Astrocyte (in vitro differentiated cells and primary cell): Measurements from ENCODE around the gene LRRD1. TPM values are rescaled to one million over a fixed set of nuclear protein-coding genes. Genes with fewer than 3 reads are reported as not detected.

Experiments used
- DNase-seq: peaks from one replicate; pipeline ENCODE4 v3.0.0-alpha.2; 2010; ENCODE audit warnings: low read depth
- FAIRE-seq: peaks from 2 replicates; lab custom pipeline; 2011; peaks lifted over from hg19 to GRCh38; lab: Jason Lieb, UNC
- H2AFZ ChIP-seq: 2 replicates; pipeline ENCODE4 v1.6.0; 2012; ENCODE audit warnings: low read depth, low read length, inconsistent platforms
- H3K27ac ChIP-seq: 2 replicates; pipeline ENCODE4 v1.5.1; 2011; ENCODE audit warnings: low read depth, low read length, inconsistent platforms
- H3K27me3 ChIP-seq: 2 replicates; pipeline ENCODE4 v1.6.0; 2011; ENCODE audit warnings: low read length, inconsistent platforms; ENCODE audit not compliant: insufficient read depth
- H3K36me3 ChIP-seq: 2 replicates; pipeline ENCODE4 v1.5.1; 2011; ENCODE audit warnings: low read length, inconsistent platforms; ENCODE audit not compliant: insufficient read depth
- H3K4me1 ChIP-seq: 2 replicates; pipeline ENCODE4 v1.5.1; 2011; ENCODE audit warnings: low read length, inconsistent platforms; ENCODE audit not compliant: insufficient read depth
- H3K4me2 ChIP-seq: 2 replicates; pipeline ENCODE4 v1.6.0; 2012; ENCODE audit warnings: low read length, inconsistent platforms
- H3K4me3 ChIP-seq: 2 replicates; pipeline ENCODE4 v1.5.1; 2011; ENCODE audit warnings: low read depth, mild to moderate bottlenecking, low read length, inconsistent platforms; ENCODE audit not compliant: insufficient read depth
- H3K79me2 ChIP-seq: 2 replicates; pipeline ENCODE4 v1.6.0; 2012; ENCODE audit warnings: mild to moderate bottlenecking, low read length, inconsistent platforms; ENCODE audit not compliant: insufficient read depth
- H3K9ac ChIP-seq: 2 replicates; pipeline ENCODE4 v1.6.0; 2012; ENCODE audit warnings: mild to moderate bottlenecking, low read length, inconsistent platforms
- H3K9me3 ChIP-seq: 2 replicates; pipeline ENCODE4 v1.5.1; 2012; ENCODE audit warnings: low read depth, mild to moderate bottlenecking, low read length, inconsistent platforms; ENCODE audit not compliant: insufficient read depth
- H4K20me1 ChIP-seq: 2 replicates; pipeline ENCODE4 v1.6.0; 2012; ENCODE audit warnings: low read length, inconsistent platforms; ENCODE audit not compliant: insufficient read depth
- H3K27ac Mint-ChIP-seq: one replicate; pipeline ENCODE4 v1.8.0; 2021; ENCODE audit warnings: mild to moderate bottlenecking, mixed read lengths; ENCODE audit not compliant: unreplicated experiment
- H3K27me3 Mint-ChIP-seq: one replicate; pipeline ENCODE4 v1.8.0; 2021; ENCODE audit warnings: low read depth, mixed read lengths; ENCODE audit not compliant: unreplicated experiment
- H3K36me3 Mint-ChIP-seq: one replicate; pipeline ENCODE4 v1.8.0; 2021; ENCODE audit warnings: low read depth, mixed read lengths; ENCODE audit not compliant: unreplicated experiment
- H3K4me1 Mint-ChIP-seq: one replicate; pipeline ENCODE4 v1.8.0; 2021; ENCODE audit warnings: low read depth, mixed read lengths; ENCODE audit not compliant: unreplicated experiment
- H3K4me3 Mint-ChIP-seq: one replicate; pipeline ENCODE4 v1.8.0; 2021; ENCODE audit warnings: mild to moderate bottlenecking, moderate library complexity, mixed read lengths; ENCODE audit not compliant: unreplicated experiment
- H3K9me3 Mint-ChIP-seq: one replicate; pipeline ENCODE4 v1.8.0; 2021; ENCODE audit warnings: mild to moderate bottlenecking, mixed read lengths; ENCODE audit not compliant: unreplicated experiment
- CTCF ChIP-seq: IDR thresholded peaks from 2 replicates; pipeline ENCODE4 v1.5.1; 2011; ENCODE audit warnings: low read depth, mild to moderate bottlenecking, inconsistent platforms, low read length, moderate library complexity; ENCODE audit not compliant: insufficient read depth
- EZH2 ChIP-seq: IDR thresholded peaks from 2 replicates; pipeline ENCODE4 v1.6.1; 2012; ENCODE audit warnings: mild to moderate bottlenecking, low read length, inconsistent platforms; ENCODE audit not compliant: insufficient read depth
- total RNA-seq: library from RNA; stranded (reverse); gene quantifications from 2 replicates; pipeline ENCODE4 v1.2.1, GENCODE V29; 2021

Gene LRRD1
- total RNA-seq, 1 donor from 2014 or later = 0.27 TPM

DNA sequence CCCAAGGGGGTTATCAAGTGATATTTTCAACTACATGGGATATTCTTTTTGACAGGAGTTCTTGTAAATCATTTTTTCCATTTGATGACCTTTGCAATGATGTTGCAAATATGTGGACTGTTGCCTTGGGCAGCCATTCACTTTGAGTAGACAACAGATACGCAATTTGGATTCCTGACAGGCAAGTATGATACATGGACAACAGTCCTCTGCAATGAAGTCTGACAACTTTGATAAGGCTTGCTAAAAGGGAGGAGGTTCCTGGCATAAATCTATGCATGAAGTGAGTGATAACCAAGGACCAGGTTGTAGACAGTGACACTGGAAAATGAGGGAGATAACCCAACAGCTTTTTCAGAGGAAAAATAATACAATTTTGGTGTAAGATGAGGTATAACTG is 17.7 kb downstream of the LRRD1 start:
- H4K20me1 ChIP-seq = no peaks in the 10 kb centered on the region
- FAIRE-seq (peak; percentile 29), DNase-seq (no peak)
- H3K27ac Mint-ChIP-seq = no peak overlapping the region
- TF ChIP-seq CTCF (no peak), EZH2 (no peak)
- H3K4me3 Mint-ChIP-seq = no peak overlapping the region
- no peak overlapping the region for H3K9ac ChIP-seq
- H3K4me3 ChIP-seq = no peak overlapping the region
- no peaks in the 10 kb centered on the region for H3K9me3 Mint-ChIP-seq
- no peaks in the 10 kb centered on the region for H3K27me3 Mint-ChIP-seq
- no peak overlapping the region for H2AFZ ChIP-seq
- H3K4me2 ChIP-seq = no peak overlapping the region
- no peaks in the 10 kb centered on the region for H3K36me3 ChIP-seq
- peaks cover 8% of the 10 kb centered on the region for H3K4me1 Mint-ChIP-seq
- H3K4me1 ChIP-seq = peaks cover 10% of the 10 kb centered on the region
- H3K27me3 ChIP-seq = no peaks in the 10 kb centered on the region
- no peaks in the 10 kb centered on the region for H3K36me3 Mint-ChIP-seq
- no peak overlapping the region for H3K27ac ChIP-seq
- H3K79me2 ChIP-seq = no peaks in the 10 kb centered on the region
- H3K9me3 ChIP-seq = no peaks in the 10 kb centered on the region

DNA sequence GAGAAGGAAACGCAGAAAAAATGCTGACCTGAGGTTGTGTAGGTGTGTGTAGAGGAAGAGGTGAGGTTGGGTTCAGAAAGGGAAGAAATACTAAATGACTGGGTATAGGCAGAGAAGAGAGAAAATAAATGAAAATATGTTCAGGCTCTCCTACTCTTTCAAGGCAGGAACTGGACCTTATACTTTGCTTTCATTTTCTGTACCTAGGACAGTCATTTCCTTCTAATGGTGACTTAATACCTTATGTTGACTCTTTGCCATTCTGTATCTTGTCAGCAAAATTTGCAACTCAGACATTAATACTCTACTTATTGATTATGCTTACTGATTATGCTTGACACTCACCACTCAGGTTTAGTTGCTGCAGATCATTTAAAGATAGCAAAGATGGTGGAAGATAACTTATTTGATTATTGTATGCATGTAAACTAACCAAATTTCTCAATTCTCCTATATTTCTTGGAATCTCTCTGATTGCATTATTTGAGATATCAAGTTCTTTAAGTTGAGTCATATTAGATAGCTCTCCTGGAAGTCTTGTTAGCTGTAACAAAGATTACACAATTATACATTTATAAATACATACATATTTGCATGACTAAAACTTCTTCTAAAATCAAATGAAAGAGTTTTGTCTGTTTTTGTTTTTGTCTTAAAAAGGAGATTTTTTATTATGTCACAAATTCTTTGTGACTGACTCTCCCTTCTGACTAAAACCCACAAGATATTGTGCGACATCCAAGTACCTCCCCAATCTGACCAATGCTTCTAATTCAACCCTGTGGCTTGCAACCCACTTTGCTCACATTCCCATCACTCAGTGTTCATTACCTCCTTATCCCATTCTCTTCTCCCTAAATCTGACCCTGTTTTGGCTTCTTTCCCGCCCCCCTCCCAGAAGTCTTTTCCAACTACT is 20.0 kb downstream of the LRRD1 start:
- DNase-seq = peak; percentile 96
- peak overlapping the region; percentile 18 for H3K4me3 ChIP-seq

More for the DNA sequence above, 20.0 kb downstream of the LRRD1 start:
- Histone ChIP-seq H3K79me2 (no peaks in the 10 kb centered on the region), H4K20me1 (no peaks in the 10 kb centered on the region), H3K9me3 (no peaks in the 10 kb centered on the region), H2AFZ (peak overlapping the region; percentile 14), H3K4me1 (peaks cover 10% of the 10 kb centered on the region), H3K4me2 (peak overlapping the region; percentile 72), H3K27ac (peak overlapping the region; percentile 57), H3K27me3 (no peaks in the 10 kb centered on the region), H3K36me3 (no peaks in the 10 kb centered on the region), H3K9ac (peak overlapping the region; percentile 2)
- TF ChIP-seq EZH2 (no peak), CTCF (no peak)
- H3K36me3 Mint-ChIP-seq = no peaks in the 10 kb centered on the region
- no peaks in the 10 kb centered on the region for H3K9me3 Mint-ChIP-seq
- H3K4me3 Mint-ChIP-seq = no peak overlapping the region
- no peak overlapping the region for H3K27ac Mint-ChIP-seq
- FAIRE-seq = peak; percentile 83
- no peaks in the 10 kb centered on the region for H3K27me3 Mint-ChIP-seq
- peaks cover 8% of the 10 kb centered on the region for H3K4me1 Mint-ChIP-seq
